Measurements from ENCODE around the gene VAV2. TPM values are rescaled to one million over a fixed set of nuclear protein-coding genes. Genes with fewer than 3 reads are reported as not detected.

The VAV2 gene
- total RNA-seq, 6 experiments from 2014 or later, result 17.6 to 24.5 (median 21.7) TPM

- Mint-ChIP-seq H3K36me3 (ENCODE audit: low read depth) (peaks cover 12% of the 10 kb centered on the region), H3K4me1 (ENCODE audit: low read depth) (peaks cover 18% of the 10 kb centered on the region), H3K9me3 (no peaks in the 10 kb centered on the region), H3K27ac (peak within 1 kb of the TSS; percentile 61), H3K4me3 (peak within 1 kb of the TSS; percentile 84), H3K27me3 (ENCODE audit: insufficient read depth) (no peaks in the 10 kb centered on the region)
- no peak for TF ChIP-seq CTCF (IDR thresholded peaks at IDR 0.05)
- DNase-seq, result peak; percentile 98
Observed at GRCh38 chr9:134024828-134025605, 32.9 kb upstream of the VAV2 start, which contains the start of gene BRD3OS. Gene BRD3OS (plus strand): TSS chr9:134025481. CDS start chr9:134026748, 1,267 bp downstream.

GRCh38 chr9:134024214-134024792 is 32.2 kb upstream of the VAV2 start:
- Mint-ChIP-seq H3K4me1 (ENCODE audit: low read depth) (peaks cover 18% of the 10 kb centered on the region), H3K27ac (peak overlapping the region; percentile 27; the same call in 1 of the 2 replicates), H3K27me3 (ENCODE audit: insufficient read depth) (no peaks in the 10 kb centered on the region), H3K4me3 (peak overlapping the region; percentile 84), H3K36me3 (ENCODE audit: low read depth) (peaks cover 12% of the 10 kb centered on the region), H3K9me3 (no peaks in the 10 kb centered on the region)
- no peak for TF ChIP-seq CTCF (IDR thresholded peaks at IDR 0.05)
- DNase-seq, result no peak

GRCh38 chr9:134014946-134015345 is 22.8 kb upstream of the VAV2 start:
- no peak for TF ChIP-seq CTCF (IDR thresholded peaks at IDR 0.05)
- no peak overlapping the region for H3K27ac Mint-ChIP-seq
- H3K36me3 Mint-ChIP-seq (ENCODE audit: low read depth), result peaks cover 13% of the 10 kb centered on the region; the same call in 1 of the 2 replicates
- H3K9me3 Mint-ChIP-seq, result peaks cover 19% of the 10 kb centered on the region
- H3K4me3 Mint-ChIP-seq, result no peak overlapping the region
- no peaks in the 10 kb centered on the region for H3K4me1 Mint-ChIP-seq (ENCODE audit: low read depth)
- DNase-seq, result no peak
- peaks cover 2% of the 10 kb centered on the region; the same call in 1 of the 2 replicates for H3K27me3 Mint-ChIP-seq (ENCODE audit: insufficient read depth)

- peaks cover 13% of the 10 kb centered on the region; the same call in 1 of the 2 replicates for H3K36me3 Mint-ChIP-seq (ENCODE audit: low read depth)
- peaks cover 20% of the 10 kb centered on the region for H3K27me3 Mint-ChIP-seq (ENCODE audit: insufficient read depth)
- DNase-seq, result no peak
Observed at GRCh38 chr9:134011401-134011800, 19.3 kb upstream of the VAV2 start.

More at GRCh38 chr9:134011401-134011800, 19.3 kb upstream of the VAV2 start:
- peaks cover 19% of the 10 kb centered on the region for H3K9me3 Mint-ChIP-seq
- H3K4me3 Mint-ChIP-seq, result no peak overlapping the region
- no peak for TF ChIP-seq CTCF (IDR thresholded peaks at IDR 0.05)
- H3K27ac Mint-ChIP-seq, result no peak overlapping the region
- H3K4me1 Mint-ChIP-seq (ENCODE audit: low read depth), result no peaks in the 10 kb centered on the region
